Loucy (cell line): Measurements from ENCODE around the gene YIPF1.

Experiments
- H2AFZ ChIP-seq: fragments of 200-600 bp; sonication (generic); 2 replicates; pipeline ENCODE4 v1.6.0; 2016; ENCODE audit warnings: antibody characterized with exemption, mild to moderate bottlenecking, low read length, moderate library complexity
- H3F3A ChIP-seq: fragments of 200-600 bp; 2 replicates; pipeline ENCODE4 v1.6.0; 2016; ENCODE audit warnings: antibody characterized with exemption, low read depth, mild to moderate bottlenecking
- H3K27me3 ChIP-seq: fragments of 200-600 bp; sonication (generic); 2 replicates; pipeline ENCODE4 v1.6.1; 2014; ENCODE audit warnings: low read length, mild to moderate bottlenecking; ENCODE audit not compliant: insufficient read depth, poor library complexity, severe bottlenecking
- H3K36me3 ChIP-seq: fragments of 200-600 bp; sonication (generic); 2 replicates; pipeline ENCODE4 v1.6.1; 2016; ENCODE audit warnings: low read length; ENCODE audit not compliant: insufficient read depth
- H3K4me1 ChIP-seq: fragments of 200-600 bp; sonication (generic); 2 replicates; pipeline ENCODE4 v1.5.1; 2014; ENCODE audit warnings: low read length, mild to moderate bottlenecking; ENCODE audit not compliant: insufficient read depth, poor library complexity, severe bottlenecking
- H3K4me2 ChIP-seq: fragments of 200-600 bp; sonication (generic); 2 replicates; pipeline ENCODE4 v1.6.0; 2014; ENCODE audit warnings: antibody characterized with exemption, low read length, low read depth, mild to moderate bottlenecking; ENCODE audit not compliant: poor library complexity, severe bottlenecking
- H3K4me3 ChIP-seq: fragments of 200-600 bp; sonication (generic); 2 replicates; pipeline ENCODE4 v1.5.1; 2014; ENCODE audit warnings: low read length, mild to moderate bottlenecking, mixed read lengths; ENCODE audit not compliant: poor library complexity, severe bottlenecking
- H3K79me2 ChIP-seq: fragments of 200-600 bp; sonication (generic); 2 replicates; pipeline ENCODE4 v1.6.1; 2014; ENCODE audit warnings: low read length; ENCODE audit not compliant: insufficient read depth
- H3K9ac ChIP-seq: fragments of 200-600 bp; sonication (generic); 2 replicates; pipeline ENCODE4 v1.6.0; 2014; ENCODE audit warnings: mild to moderate bottlenecking, low read depth, low read length, moderate library complexity; ENCODE audit not compliant: poor library complexity, severe bottlenecking
- H3K9me2 ChIP-seq: fragments of 200-600 bp; sonication (generic); replicated peaks from 2 replicates; pipeline ENCODE4 v1.6.1; 2016; ENCODE audit warnings: low read depth, low read length, mixed read lengths
- H3K9me3 ChIP-seq: fragments of 200-600 bp; sonication (generic); 2 replicates; pipeline ENCODE4 v1.6.1; 2014; ENCODE audit warnings: mild to moderate bottlenecking, antibody characterized with exemption, low read length, low read depth; ENCODE audit not compliant: insufficient read depth
- H4K20me1 ChIP-seq: fragments of 200-600 bp; sonication (generic); 2 replicates; pipeline ENCODE4 v1.6.0; 2014; ENCODE audit warnings: antibody characterized with exemption, low read length, mild to moderate bottlenecking; ENCODE audit not compliant: insufficient read depth, poor library complexity, severe bottlenecking
- EZH2phosphoT487 ChIP-seq: fragments of 200-600 bp; IDR thresholded peaks from 2 replicates; pipeline ENCODE4 v1.6.1; 2018; ENCODE audit warnings: antibody characterized with exemption, mild to moderate bottlenecking, moderate library complexity, borderline replicate concordance
- TF ChIP-seq, protein P1 (sequence below): fragments of 200-600 bp; sonication (generic); conservative IDR thresholded peaks from 2 replicates; pipeline ENCODE4 v1.5.1; 2014; ENCODE audit warnings: mild to moderate bottlenecking, antibody characterized with exemption, low read length

YIPF1 gene

GRCh38 chr1:53893999-53894636, 4.5 kb upstream of the YIPF1 start, which contains the start of gene DIO1:
DIO1 (plus strand) TSS chr1:53894187; CDS start chr1:53894211, 24 bp downstream.
- Histone ChIP-seq H3K4me1 (peaks cover 9% of the 10 kb centered on the region), H4K20me1 (no peaks in the 10 kb centered on the region), H3K36me3 (no peaks in the 10 kb centered on the region), H3K79me2 (no peaks in the 10 kb centered on the region; the same call in 1 of the 2 replicates), H3K9ac (no peak within 1 kb of the TSS), H2AFZ (no peak within 1 kb of the TSS), H3K9me2 (no peaks in the 10 kb centered on the region), H3K4me2 (no peak within 1 kb of the TSS), H3K4me3 (no peak within 1 kb of the TSS), H3F3A (no peaks in the 10 kb centered on the region), H3K9me3 (no peaks in the 10 kb centered on the region), H3K27me3 (no peaks in the 10 kb centered on the region)
- TF ChIP-seq, protein P1, sequence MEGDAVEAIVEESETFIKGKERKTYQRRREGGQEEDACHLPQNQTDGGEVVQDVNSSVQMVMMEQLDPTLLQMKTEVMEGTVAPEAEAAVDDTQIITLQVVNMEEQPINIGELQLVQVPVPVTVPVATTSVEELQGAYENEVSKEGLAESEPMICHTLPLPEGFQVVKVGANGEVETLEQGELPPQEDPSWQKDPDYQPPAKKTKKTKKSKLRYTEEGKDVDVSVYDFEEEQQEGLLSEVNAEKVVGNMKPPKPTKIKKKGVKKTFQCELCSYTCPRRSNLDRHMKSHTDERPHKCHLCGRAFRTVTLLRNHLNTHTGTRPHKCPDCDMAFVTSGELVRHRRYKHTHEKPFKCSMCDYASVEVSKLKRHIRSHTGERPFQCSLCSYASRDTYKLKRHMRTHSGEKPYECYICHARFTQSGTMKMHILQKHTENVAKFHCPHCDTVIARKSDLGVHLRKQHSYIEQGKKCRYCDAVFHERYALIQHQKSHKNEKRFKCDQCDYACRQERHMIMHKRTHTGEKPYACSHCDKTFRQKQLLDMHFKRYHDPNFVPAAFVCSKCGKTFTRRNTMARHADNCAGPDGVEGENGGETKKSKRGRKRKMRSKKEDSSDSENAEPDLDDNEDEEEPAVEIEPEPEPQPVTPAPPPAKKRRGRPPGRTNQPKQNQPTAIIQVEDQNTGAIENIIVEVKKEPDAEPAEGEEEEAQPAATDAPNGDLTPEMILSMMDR, result no peak
- TF ChIP-seq EZH2phosphoT487, result no peak

DNA sequence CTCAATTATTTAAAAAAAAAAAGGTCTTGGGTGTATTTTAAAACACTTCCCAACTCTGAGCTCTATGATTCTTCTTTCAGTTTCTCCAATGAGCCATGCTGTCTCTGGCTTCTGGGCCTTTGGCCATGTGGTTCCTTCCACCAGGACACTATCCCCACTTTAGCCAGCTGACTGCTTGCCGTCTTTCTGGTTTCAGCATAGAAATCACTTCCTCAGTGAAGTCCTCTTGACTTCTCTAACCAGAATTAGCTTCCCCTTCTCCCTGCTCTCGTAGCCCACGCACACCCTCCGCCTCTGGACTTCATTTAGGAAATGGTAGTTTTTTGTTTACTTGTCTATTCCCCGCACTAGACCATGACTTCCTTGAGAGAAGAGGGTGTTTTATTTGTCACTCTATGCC, 3.3 kb upstream of the YIPF1 start:
- Histone ChIP-seq H3K27me3 (no peaks in the 10 kb centered on the region), H3K9me3 (no peaks in the 10 kb centered on the region), H3K9ac (no peak overlapping the region), H3K4me2 (no peak overlapping the region), H3K4me3 (no peak overlapping the region), H3K4me1 (peaks cover 13% of the 10 kb centered on the region), H3K36me3 (no peaks in the 10 kb centered on the region), H2AFZ (no peak overlapping the region), H3K9me2 (no peaks in the 10 kb centered on the region), H3F3A (no peaks in the 10 kb centered on the region), H4K20me1 (no peaks in the 10 kb centered on the region), H3K79me2 (no peaks in the 10 kb centered on the region; the same call in 1 of the 2 replicates)
- no peak for TF ChIP-seq EZH2phosphoT487
- TF ChIP-seq, protein P1, result no peak

- Histone ChIP-seq H3K4me3 (no peak overlapping the region), H3K27me3 (no peaks in the 10 kb centered on the region), H3F3A (no peaks in the 10 kb centered on the region), H3K79me2 (no peaks in the 10 kb centered on the region; the same call in 1 of the 2 replicates), H3K4me1 (peaks cover 13% of the 10 kb centered on the region), H2AFZ (no peak overlapping the region), H3K9me3 (no peaks in the 10 kb centered on the region), H3K9me2 (no peaks in the 10 kb centered on the region), H3K36me3 (no peaks in the 10 kb centered on the region), H4K20me1 (no peaks in the 10 kb centered on the region), H3K4me2 (no peak overlapping the region), H3K9ac (no peak overlapping the region)
- TF ChIP-seq EZH2phosphoT487, result no peak
- TF ChIP-seq, protein P1, result no peak
Measured at GRCh38 chr1:53891678-53892077, 2.1 kb upstream of the YIPF1 start.
